ENCODE measurements around the gene NLGN1. TPM values are rescaled to one million over a fixed set of nuclear protein-coding genes. Genes with fewer than 3 reads are reported as not detected.

NLGN1 gene
- total and polyA plus RNA-seq, 9 of the 15 experiments (the other 6 are each of a cell fraction or from before 2014, with no cell fraction given) = under 0.01 to 0.01 TPM; not detected in 7

GRCh38 chr3:173700336-173700735 is 302.8 kb downstream of the NLGN1 start:
- Histone ChIP-seq H3K4me2 (ENCODE audit: insufficient read depth, low read length) (no peak overlapping the region), H3K9ac (ENCODE audit: insufficient read depth in 1 of 2, low read depth in 2 of 2, low read length in 2 of 2) (no peak overlapping the region), H3K9me1 (ENCODE audit: control insufficient read depth, insufficient read depth, low read length) (no peaks in the 10 kb centered on the region), H3K36me3 (ENCODE audit: control insufficient read depth, insufficient read depth, low read length) (no peaks in the 10 kb centered on the region), H3K4me1 (replicated peaks in 1 of 2; ENCODE audit: control insufficient read depth in 2 of 2, insufficient read depth in 2 of 2, low read length in 2 of 2) (no peaks in the 10 kb centered on the region), H3K4me3 (no peak overlapping the region), H3K27ac (ENCODE audit: extremely low read depth, low read depth, low read length) (no peak overlapping the region), H2AFZ (ENCODE audit: low read depth, low read length) (no peak overlapping the region), H3K27me3 (ENCODE audit: control insufficient read depth in 2 of 2, insufficient read depth in 2 of 2, low read length in 2 of 2) (no peaks in the 10 kb centered on the region), H3K79me2 (ENCODE audit: control insufficient read depth, insufficient read depth, low read length) (no peaks in the 10 kb centered on the region), H3K9me3 (replicated peaks; ENCODE audit: control insufficient read depth, insufficient read depth, low read depth, low read length) (no peaks in the 10 kb centered on the region; the same call in 1 of the 2 replicates), H4K20me1 (replicated peaks; ENCODE audit: control insufficient read depth, insufficient read depth, low read length) (no peaks in the 10 kb centered on the region)
- BruUV-seq (replicated peaks) = no TSS peak
- FAIRE-seq = no peak
- in situ Hi-C loops (cut with MboI) = no loop called here
- TF ChIP-seq HNRNPUL1 (IDR thresholded peaks at IDR 0.05; ENCODE audit: low read length) = no peak
- TF ChIP-seq CC2D1A (IDR thresholded peaks at IDR 0.05) = no peak
- TF ChIP-seq BCOR (IDR thresholded peaks at IDR 0.05) = no peak
- TF ChIP-seq FOS (IDR thresholded peaks at IDR 0.05; ENCODE audit: extremely low read depth, insufficient read length) = no peak
- no peak for TF ChIP-seq ZNF224 (CRISPR knock-in tag; IDR thresholded peaks at IDR 0.05)
- TF ChIP-seq ZNF668 (CRISPR knock-in tag; IDR thresholded peaks at IDR 0.05) = no peak
- TF ChIP-seq RBM39 (optimal IDR thresholded peaks at IDR 0.05; ENCODE audit: low read depth, low read length) = no peak
- no peak for TF ChIP-seq HMGXB4 (CRISPR knock-in tag; IDR thresholded peaks at IDR 0.05)
- no peak for DNase-seq (ENCODE audit: extremely low read depth in 1 of 4, low spot score in 3 of 4)
- ChIA-PET POLR2A (no interaction called here), CTCF (ENCODE audit: low intra/inter-chr PET ratio) (no interaction called here)
- intact Hi-C loops (cut with micrococcal nuclease) = no loop called here
- 0% methylated on average over 1 of the region's 1 CpG for WGBS (ENCODE audit: insufficient coverage, low coverage, missing lambda C conversion rate)
- no peak for ATAC-seq
